Effector memory CD4-positive, alpha-beta T cell (primary cell): ENCODE data around the gene RSRC2.

Source experiments
- DNase-seq, 3 donors: peaks; one replicate each; pipeline ENCODE4 v3.0.0-alpha.2; 2020
- H3K27ac ChIP-seq: 2 replicates; pipeline ENCODE4 v1.7.0; 2013; ENCODE audit warnings: mild to moderate bottlenecking, low read length, moderate library complexity; ENCODE audit not compliant: insufficient read depth, poor library complexity, severe bottlenecking
- H3K27me3 ChIP-seq: replicated peaks from 2 replicates; pipeline ENCODE4 v1.7.0; 2013; ENCODE audit warnings: mild to moderate bottlenecking, low read length; ENCODE audit not compliant: insufficient read depth, control insufficient read depth, poor library complexity, severe bottlenecking
- H3K36me3 ChIP-seq: 2 replicates; pipeline ENCODE4 v1.7.0; 2013; ENCODE audit warnings: mild to moderate bottlenecking, low read length, moderate library complexity; ENCODE audit not compliant: control insufficient read depth, insufficient read depth
- H3K4me1 ChIP-seq: 2 replicates; pipeline ENCODE4 v1.7.0; 2013; ENCODE audit warnings: low read length, mild to moderate bottlenecking; ENCODE audit not compliant: control insufficient read depth, insufficient read depth, poor library complexity, severe bottlenecking
- H3K4me3 ChIP-seq: 2 replicates; pipeline ENCODE4 v1.7.0; 2013; ENCODE audit warnings: low read length, low read depth, mild to moderate bottlenecking; ENCODE audit not compliant: insufficient read depth, poor library complexity, severe bottlenecking
- H3K9me3 ChIP-seq: 2 replicates; pipeline ENCODE4 v1.7.0; 2013; ENCODE audit warnings: mild to moderate bottlenecking, low read length, moderate library complexity; ENCODE audit not compliant: control insufficient read depth

Gene RSRC2

GRCh38 chr12:122457627-122458026 lies 69.1 kb downstream of the RSRC2 start:
- H3K27ac ChIP-seq, result no peak overlapping the region
- no peak for DNase-seq

GRCh38 chr12:122454739-122455138 lies 72.0 kb downstream of the RSRC2 start:
- no peak overlapping the region for H3K4me3 ChIP-seq
- no peaks in the 10 kb centered on the region for H3K36me3 ChIP-seq
- no peaks in the 10 kb centered on the region for H3K9me3 ChIP-seq
- no peak overlapping the region for H3K27ac ChIP-seq
- no peaks in the 10 kb centered on the region for H3K27me3 ChIP-seq
- no peak for DNase-seq
- peaks cover 24% of the 10 kb centered on the region for H3K4me1 ChIP-seq

More at GRCh38 chr12:122457627-122458026, 69.1 kb downstream of the RSRC2 start:
- Histone ChIP-seq H3K4me1 (peaks cover 21% of the 10 kb centered on the region), H3K4me3 (no peak overlapping the region), H3K27me3 (no peaks in the 10 kb centered on the region), H3K9me3 (no peaks in the 10 kb centered on the region), H3K36me3 (no peaks in the 10 kb centered on the region)

GRCh38 chr12:122454250-122454721 lies 72.5 kb downstream of the RSRC2 start:
- DNase-seq, result no peak
- H3K27ac ChIP-seq, result no peak overlapping the region
- no peak overlapping the region for H3K4me3 ChIP-seq

More at GRCh38 chr12:122454250-122454721, 72.5 kb downstream of the RSRC2 start:
- H3K9me3 ChIP-seq, result no peaks in the 10 kb centered on the region
- H3K27me3 ChIP-seq, result no peaks in the 10 kb centered on the region
- H3K4me1 ChIP-seq, result peaks cover 24% of the 10 kb centered on the region
- H3K36me3 ChIP-seq, result no peaks in the 10 kb centered on the region
